ENCODE results near the gene CELF2.

CELF2 gene

DNA sequence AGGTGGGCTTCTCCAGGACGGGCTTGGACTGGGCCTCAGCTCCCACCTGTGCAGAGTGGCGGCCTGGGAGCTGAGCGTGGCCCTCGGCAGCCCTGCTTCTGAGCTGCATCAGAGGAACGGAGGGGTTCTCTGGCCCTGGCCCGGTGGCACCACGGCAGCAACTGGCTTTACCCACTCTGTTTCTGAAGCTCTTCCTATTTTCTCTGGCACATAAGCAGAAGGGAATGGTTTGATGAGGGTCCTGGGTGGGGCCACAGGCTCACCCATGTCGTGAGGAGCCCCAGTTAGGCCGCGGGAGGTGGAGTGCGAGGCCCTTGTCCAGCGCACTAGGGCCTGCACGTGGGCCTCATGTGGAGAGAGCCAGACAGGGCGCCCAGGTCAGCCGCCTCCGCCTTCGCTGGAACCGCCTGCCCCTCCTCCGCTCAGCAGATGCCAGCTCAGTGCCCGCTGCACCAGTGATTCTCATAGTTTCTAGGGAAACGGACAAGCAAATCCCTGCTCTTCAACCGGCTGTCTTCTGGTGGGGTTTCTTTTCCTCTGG is 284.0 kb downstream of the CELF2 start:
- DNase-seq (ENCODE audit: low spot score) = no peak

DNA sequence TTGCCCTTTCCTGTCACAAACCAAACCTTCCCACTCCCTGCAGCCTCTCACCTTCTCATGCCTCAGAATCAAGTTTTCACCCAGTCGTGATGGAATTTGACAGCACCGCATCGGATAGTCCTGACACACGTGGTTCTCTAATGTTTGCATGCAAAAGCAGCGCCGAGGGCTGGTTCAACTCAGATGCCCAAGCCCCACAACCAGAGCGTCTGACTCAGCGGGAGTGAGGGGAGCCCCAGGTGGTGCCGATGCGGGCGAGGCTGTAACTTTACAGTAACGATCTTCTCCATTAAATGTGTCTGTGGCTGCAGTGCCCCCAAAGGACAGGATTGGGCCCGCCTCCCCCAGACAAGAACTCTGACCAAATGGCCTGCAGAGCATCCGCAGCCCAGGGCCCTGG is 284.5 kb downstream of the CELF2 start:
- no peak for DNase-seq (ENCODE audit: low spot score)

DNA sequence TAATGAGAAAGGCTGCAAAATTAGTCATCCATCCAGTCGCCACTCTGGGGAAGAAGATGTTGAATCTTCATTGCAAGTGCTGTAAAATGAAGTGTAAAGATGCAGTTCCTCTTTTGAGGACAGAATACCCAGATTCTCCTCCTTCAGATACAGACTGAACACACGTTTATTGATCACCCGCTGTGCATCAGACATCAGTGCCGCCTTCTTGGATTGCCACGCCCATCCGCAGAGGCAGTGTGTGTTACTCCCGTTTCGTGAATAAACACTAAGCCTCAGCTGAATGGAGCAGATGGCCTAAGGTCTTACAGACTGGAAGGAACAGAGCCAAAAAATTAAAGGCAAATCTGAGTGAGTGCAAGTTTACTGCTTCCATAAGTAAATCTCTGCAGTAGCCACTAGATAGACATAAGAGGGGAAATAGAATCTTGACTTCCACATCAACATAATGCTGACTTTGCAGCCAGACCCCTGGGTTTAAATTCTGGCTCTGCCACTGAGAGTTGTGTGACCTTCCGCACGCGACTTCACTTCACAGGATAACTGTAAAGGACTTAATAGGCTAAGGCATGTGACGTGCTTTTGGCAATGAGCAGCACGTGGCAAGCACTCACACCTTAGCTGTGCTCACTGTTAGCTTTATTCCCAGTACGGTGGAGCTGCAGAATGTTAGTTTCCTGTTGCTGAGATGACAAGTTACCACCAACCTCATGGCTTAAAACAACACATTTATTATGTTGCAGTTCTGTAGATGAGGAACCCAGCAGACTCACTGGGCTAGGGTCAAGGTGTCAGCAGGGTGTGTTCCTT is 285.9 kb downstream of the CELF2 start:
- DNase-seq (ENCODE audit: low spot score) = no peak

DNA sequence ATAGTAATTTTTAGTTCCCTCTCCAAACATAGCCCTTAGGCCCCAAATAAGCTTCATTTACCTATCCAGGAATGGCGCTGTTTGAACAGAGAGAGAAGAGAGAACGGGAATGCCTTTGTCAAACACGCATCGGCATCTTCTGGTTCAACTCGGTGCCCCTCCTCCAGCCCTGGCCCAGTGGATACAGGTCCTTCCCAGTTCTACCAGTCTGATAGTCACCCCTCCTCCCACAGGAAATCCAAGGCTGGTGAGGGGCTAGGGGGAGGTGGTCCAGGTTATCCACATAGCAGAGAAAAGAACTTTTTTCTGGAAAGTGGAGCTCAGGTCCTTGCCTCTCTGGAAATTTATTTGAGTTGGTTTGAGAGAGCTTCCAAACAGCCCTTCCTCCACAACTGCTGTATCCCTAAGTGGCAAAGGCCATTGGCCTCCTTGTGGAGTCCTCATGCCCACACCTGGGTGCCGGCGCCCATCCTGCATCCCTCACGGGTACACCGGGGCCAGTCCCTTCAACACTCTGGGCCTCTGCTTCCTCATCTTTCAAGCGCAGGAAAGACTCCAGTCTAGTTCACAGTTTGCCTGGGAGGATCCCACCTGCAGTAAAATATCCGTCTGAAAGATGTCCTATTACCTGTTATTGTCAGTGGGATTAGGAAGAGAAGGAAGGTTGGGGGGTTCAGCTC is 287.4 kb downstream of the CELF2 start:
- DNase-seq (ENCODE audit: low spot score) = no peak

DNA sequence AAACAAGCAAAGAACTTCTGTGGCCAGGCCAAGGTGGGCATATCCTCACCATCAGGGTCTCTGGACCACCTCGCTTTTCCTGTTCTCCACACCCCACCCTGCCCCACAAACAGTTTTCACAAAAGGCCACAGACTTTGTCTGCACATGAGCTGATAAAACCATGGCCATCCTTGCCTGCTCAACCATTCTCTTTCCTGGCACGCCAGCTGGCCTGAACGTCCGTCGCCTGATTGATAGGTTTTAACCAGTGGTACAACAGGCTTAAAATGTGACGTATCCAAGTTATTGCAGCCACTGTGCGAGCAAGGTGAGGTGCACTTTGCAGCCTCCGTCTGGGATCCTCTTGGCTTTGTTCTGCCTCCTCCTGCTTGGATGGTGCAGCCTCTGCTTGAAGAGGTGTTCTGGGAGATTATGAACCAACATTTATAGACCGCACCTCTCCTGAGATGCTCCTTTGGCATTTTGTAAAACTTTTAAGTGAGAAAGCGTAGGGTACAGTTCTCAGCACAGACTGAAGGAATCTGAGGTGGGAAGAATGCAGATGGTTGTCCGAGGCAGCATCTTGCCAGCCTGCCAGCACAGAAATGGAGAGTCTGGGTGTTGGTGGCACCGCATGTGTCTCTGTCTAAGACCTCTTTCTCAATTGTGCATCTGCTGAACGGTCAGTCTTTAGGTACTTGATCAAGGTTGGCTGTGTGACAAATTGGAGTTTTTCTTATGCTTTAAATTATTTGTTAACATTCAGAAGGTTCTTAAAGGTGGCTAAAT is 288.3 kb downstream of the CELF2 start:
- DNase-seq (ENCODE audit: low spot score) = no peak

DNA sequence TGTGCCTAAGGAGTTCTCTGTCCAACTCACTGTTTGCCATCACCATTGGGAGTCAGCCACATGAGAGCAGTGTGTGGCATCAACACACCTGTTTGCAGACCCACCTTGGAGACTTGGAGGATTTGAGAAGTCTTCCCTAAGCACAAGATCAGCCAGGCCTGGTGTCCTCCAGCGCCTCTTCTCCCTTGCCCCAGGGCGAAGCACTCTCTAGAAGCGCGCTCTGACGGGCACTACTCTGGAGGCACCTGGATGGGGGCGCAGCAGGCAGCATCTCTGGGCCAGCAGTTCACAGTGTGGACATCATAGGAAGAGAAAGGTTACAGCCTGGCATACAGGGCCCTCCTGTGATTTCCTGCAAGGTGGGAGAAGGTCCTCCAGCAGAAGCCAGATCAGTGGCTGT is 289.3 kb downstream of the CELF2 start:
- no peak for DNase-seq (ENCODE audit: low spot score)

DNA sequence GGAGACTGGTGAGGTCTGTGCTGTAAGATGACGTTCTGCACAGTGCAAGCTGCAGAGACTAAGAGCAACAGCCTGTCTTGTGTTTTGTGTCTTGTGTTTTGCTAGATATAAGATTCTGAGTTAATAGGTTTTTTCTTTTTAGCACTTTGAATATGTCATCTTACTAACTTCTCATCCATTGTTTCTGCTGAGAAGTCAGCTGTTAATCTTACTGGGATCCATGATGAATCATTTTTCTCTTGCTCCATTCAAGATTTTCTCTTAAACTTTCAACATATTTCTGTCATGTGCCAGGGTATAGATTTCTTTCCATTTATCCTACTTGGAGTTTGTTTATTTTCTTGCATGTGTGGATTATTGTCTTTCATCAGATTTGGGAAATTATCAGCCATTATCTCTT is 290.3 kb downstream of the CELF2 start:
- DNase-seq (ENCODE audit: low spot score) = no peak

DNA sequence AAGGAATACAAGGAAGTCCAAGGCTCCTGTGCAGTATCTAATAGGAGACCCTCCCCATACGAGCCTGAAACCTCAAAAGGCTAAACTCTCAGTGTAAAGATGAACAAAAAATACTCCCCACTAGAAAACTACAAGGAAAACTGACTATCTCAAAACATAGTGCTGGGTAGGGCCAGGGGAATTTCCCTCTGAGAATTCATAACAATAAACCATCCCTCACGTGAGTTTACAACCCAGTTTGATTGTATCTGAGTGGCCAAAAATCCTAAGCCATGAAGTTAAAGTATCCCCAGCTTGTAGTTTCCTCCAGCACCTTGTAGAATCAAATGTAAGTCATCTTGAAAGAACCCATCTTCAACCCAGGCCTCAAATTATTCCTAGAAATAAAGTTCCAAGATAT is 293.4 kb downstream of the CELF2 start:
- DNase-seq (ENCODE audit: low spot score) = no peak

DNA sequence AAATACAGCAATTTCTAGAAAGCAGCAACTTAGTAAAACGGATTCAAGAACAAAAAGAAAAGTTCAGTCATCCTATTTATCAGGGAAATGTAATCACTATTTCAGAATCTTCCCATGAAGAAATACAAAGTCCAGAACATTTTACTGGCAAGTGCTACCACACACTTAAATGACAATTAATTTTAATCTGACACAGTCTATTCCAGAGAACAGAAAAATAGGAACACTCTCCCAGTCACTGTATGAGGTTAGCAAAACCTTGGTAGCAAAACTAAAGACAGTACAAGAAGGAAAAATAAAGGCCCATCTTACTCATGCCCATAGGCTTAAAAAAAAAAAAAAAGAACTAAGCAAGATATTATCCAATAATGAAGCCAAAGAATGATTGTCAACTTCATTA is 295.8 kb downstream of the CELF2 start:
- DNase-seq (ENCODE audit: low spot score) = no peak

DNA sequence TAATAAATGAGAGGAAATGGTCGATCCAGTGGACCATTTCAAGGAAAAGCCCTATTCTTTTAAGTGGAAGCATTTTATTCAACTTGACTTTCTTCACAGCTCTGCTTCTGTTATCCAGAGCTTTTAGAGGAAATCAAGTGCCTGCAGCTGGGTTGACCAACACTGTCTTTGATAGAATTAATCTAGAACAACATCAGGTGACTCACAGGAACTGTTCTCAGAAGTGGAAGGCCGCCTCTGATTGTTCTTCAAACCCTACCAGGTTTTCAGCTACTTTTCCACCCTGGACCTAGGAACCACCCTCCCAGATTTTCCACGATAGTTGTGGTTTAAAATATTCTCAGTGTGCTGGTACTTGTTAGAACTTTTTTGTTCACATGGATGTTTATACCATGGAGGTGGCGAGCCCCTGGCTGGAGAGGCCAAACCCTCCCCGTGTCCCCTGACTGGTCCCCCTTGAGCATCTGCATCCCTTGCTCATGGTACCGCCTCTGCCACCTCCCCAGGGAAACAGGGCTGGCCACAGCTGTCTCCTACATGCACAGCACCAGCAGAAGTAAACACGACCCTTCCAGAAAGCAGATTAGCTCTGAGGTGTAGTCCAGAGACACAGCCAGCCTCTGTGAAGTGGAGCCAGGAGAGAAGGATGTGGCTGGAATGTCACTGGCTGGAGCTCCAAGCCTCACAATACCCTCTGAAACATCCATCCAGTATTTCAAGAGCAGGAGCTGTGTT is 300.4 kb downstream of the CELF2 start:
- no peak for DNase-seq (ENCODE audit: low spot score)

DNA sequence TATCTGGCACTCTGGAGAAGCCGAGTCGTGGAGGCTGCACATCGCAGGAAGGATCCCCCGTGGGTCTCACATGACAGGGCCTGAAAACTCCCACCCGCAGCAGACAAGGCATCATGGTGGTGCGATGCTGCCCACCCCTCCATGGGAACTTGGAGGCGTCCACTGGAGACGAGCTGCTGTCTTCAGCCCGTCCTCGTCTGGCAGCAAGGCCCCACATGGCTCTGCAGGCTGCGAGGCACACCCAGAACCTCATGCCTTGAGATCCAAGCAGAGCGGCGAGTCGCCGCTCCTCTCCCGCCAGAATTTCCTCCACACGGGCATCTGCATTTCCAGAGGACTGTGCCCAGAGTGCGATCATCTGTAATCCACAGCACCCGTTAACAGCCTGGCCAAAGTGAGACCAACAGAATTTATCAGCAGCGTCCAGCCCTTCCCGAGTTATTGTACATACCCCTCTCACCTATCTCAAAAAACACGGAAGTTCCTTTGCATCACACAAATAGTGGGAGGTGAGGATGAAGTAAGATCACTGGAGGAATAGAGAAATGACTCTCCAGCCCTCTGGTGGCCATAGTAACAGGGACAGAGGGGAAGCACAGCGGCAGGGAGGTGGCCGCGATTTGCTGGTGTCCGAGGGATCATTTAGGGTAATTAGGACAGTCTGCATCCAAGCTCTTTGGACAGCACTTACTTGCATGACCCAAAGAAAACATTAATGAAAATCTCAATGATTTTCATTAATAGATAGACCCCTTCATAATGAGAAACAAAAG is 301.3 kb downstream of the CELF2 start:
- no peak for DNase-seq (ENCODE audit: low spot score)

DNA sequence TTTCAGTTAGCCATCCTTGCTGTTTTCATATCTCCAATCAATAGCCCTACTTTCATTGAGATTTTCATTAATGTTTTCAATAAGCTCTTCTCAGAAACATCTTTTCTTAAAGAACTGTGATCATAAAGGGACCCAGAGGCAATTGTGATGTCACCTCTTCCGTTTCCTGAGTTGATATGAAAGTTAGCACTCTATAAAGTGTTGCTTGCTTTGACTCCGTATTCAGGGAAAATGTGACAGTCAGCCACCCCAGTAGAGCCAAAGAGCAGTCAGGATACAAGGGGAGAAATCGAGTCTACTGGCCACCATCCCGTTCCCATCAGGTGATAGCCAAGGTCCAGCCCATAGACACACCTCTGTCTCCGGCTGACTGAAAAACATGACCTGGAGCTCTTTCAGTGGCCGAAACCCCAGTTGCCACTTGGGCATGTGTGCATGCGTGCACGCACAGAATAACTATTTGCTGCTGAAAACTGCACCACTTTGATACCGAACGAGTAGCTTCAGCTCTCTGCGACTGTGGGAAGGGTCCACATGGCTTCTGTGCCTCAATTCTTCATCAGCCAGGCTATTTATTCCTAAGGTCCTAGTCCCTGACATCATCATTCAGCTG is 302.4 kb downstream of the CELF2 start:
- DNase-seq (ENCODE audit: low spot score) = no peak

DNA sequence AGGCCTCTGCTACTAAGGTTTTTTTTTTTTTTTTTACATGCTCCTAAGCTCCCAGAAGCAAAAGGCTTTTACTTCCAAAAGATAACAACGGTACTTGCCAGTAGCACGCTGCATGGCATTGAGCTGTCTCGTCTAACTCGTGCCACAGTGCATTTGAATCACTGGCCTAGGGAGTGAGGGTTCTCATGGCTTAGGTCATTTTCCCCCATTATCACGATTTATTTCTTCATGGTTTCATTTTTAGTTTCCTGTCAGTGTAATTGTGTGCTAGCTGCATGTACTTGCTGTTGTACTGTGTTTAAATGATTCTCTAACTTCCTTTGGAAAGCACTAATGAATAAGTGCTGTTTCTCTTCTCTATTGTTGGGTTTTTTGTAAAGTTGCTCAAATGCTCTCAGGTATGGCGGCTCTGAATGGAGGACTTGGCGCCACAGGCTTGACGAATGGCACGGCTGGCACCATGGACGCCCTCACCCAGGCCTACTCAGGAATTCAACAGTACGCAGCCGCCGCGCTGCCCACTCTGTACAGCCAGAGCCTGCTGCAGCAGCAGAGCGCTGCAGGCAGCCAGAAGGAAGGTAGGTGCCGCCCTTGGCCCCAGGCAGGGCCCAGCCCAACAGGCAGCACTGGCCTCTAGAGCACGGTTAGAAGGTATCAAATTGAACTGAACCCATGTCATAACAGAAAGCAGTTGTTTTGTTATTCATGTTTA is 303.3 kb downstream of the CELF2 start:
- DNase-seq (ENCODE audit: low spot score) = no peak

DNA sequence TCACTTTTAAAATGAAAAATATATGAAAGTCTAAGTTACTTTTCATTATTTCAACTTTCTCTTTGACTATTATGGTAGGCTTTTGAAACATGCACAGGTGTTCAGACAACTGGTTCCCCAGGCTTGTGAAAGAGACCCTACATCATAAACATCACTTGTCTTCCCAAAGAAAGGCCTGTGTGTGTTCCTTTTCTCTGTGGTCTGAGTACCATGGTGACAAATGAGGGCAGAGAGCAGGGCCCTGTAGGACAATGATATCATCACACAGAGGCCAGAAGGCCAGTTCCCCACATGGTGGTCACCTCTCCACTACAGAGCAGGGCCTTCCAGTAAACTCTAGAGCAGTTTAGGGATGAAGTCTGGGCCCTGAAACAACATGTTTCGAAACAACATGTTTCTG is 305.0 kb downstream of the CELF2 start:
- no peak for DNase-seq (ENCODE audit: low spot score)

DNA sequence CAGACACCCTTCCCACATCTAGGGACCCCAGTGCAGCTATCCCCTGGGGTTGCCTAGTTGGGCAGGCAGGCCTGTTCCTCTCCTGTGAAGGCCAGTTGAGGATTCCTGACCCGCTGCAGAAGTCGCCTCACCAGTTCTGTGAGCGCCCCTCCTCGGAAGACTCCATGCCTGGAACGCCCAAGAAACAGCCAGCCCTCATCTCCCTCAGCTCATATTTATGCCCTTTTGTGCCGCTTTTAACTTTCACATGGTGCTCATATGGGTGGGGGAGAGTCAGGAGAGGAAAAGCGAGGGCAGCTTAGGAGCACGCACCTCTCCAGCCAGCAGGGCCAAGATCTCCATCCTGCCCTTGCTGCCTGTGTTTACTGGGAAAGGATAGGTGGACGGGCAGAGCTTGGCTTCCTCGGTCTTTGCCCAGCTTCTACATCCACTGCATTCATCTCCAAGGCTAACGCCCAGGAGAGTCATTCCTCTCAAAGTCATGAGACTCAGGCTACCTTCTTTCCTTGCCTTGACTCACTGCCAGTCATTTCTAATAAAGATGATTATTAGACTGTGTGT is 307.2 kb downstream of the CELF2 start:
- DNase-seq (ENCODE audit: low spot score) = no peak

DNA sequence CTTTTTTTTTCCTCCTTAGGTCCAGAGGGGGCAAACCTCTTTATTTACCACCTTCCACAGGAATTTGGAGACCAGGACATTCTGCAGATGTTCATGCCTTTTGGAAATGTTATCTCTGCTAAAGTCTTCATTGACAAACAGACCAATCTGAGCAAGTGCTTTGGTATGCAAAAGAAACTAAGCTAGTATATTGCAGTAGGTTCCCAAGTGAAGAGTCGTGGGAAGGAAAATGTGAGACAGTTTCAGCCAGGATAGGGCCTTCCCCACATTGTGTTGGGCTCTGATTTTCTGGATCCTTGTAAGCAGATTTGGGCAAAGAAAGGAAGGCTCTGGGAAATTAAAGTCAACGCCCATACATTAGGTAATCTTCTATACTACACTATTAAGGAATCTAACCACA is 308.1 kb downstream of the CELF2 start:
- DNase-seq (ENCODE audit: low spot score) = no peak

DNA sequence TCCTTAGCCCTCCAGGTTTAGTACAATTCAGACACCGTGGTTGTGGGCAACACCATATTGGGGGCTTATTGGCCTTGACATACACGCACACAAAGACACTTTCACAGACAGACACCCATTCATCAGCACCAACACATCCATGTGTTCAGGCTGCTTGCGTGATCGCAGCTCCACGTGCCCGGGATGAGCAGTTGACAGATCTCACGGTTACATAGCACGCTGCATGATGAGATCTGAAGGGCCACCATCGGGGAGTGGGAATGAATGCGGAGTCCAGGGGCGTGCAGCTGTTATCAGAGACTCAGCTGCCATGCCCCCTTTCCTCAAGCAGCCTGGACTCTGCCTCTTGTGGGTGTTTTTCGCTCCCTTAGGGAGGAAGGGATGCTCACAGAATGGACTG is 308.6 kb downstream of the CELF2 start:
- no peak for DNase-seq (ENCODE audit: low spot score)

DNA sequence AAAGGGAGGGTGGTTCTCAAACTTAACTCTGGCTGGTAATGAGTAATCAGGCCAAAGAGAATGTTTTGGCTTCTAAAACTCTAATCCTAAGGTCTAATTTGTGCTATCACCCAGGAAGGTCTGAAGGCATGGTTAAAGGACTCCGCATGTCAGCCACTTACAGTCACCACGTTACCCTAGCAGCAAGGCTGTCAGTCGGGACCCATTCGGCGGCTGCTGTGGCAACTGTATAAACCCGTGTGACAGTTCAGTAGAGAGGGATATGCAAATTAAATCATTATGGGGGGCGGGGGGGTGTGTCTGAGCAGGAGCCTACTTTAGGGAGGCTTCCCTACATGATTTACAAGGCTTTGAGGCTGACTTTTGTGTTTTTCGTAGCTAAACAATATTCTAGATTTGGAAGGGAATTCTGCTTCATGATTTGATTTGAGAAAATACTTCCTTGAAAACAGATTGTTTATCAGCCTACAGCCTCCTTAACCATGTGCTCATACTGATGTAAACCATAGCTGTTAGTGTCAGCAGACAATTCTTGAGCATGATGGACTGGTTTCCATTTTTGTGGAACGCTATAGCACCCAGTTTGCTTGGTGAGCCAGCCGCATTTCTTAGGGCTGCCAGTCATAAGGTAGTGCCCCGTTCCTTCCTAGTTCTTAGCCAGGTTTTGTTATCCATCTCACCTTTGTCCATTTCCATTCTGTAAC is 309.4 kb downstream of the CELF2 start:
- no peak for DNase-seq (ENCODE audit: low spot score)
